IPS DF 19.7 (cell line): Measurements from ENCODE around the gene PLPPR3.

Source experiments
- DNase-seq: peaks from one replicate; pipeline ENCODE4 v3.0.0-alpha.2; 2013; ENCODE audit warnings: low read depth, low spot score

The PLPPR3 gene

DNA sequence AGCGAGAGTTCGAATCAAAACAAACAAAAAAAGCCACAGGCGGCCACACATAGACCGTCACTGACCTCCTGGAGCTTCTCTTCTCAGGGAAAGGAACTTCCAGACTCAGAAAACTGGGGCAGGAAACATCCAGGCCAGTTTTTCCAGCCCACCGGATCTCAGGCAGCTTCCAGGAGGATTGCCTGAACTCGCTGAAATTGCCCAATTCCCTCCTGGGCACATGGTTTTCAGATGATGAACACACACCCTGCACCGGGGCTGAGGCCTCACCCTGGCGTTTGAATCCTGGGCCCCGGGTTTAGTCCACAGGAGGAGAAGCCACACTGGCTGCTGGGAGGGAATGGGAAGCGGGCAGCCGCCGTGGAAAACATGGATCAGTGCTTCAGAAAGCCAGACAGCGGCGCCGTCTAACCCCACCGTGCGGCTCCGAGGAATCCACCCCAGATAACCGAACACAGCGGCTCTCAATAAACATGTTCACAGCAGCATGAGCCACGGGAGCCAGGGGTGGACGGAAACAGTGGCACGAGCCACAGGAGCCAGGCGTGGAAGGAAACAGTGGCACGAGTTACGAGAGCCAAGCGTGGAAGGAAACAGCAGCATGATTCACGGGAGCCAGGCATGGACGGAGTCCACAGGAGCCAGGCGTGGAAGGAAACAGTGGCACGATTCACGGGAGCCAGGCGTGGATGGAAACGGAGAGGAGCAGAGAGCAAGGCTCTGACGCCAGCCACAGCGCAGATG lies 42.7 kb downstream of the PLPPR3 start:
- no peak for DNase-seq

GRCh38 chr19:776549-776948 lies 45.2 kb downstream of the PLPPR3 start:
- DNase-seq: no peak

GRCh38 chr19:772730-773436 lies 48.9 kb downstream of the PLPPR3 start:
- DNase-seq: no peak

DNA sequence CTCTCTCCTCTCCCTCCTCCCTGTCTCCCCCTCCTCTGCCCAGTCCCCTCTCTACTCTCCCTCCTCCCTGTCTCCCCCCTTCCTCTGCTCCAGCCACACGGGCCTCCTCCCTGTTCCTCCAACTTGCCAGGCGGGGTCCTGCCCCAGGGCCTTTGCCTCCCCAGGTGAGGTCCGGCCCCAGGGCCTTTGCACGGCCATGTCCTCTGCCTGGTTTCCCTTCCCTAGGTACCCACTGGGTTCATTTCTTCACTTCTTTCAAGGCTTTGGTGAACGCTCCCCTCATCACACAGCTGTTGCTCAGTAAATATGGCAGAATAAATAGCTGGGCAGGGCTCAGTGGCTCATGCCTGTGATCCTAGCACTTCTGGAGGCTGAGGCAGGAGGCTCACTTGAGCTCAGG lies 49.7 kb downstream of the PLPPR3 start:
- no peak for DNase-seq

GRCh38 chr19:771332-771785 lies 50.4 kb downstream of the PLPPR3 start:
- DNase-seq: no peak

- no peak for DNase-seq
Measured at GRCh38 chr19:769616-770015, 52.1 kb downstream of the PLPPR3 start.

GRCh38 chr19:768424-768823 lies 53.3 kb downstream of the PLPPR3 start:
- DNase-seq: no peak

GRCh38 chr19:765179-765738 lies 56.5 kb downstream of the PLPPR3 start:
- no peak for DNase-seq

DNA sequence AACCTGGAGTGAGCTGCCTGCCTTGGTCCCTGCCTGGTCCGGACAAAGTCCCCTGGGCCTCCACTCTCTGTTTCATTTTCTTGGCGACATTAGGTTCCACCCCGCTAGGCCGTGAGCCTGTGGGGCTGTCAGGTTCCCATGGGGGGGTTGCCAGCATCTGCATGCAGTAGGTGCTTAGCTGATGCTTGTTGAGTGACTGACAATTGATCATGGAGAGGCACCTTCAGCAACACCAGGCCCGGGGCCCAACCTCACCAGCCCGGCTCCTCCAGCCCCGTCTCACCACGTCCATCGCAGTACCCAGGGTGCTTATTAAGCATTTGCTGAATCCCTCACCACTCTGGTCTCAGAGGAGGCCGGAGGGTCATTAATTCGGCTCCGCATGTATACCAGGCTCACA lies 57.5 kb downstream of the PLPPR3 start:
- no peak for DNase-seq

- no peak for DNase-seq
Measured at GRCh38 chr19:763869-764268, 57.9 kb downstream of the PLPPR3 start.

DNA sequence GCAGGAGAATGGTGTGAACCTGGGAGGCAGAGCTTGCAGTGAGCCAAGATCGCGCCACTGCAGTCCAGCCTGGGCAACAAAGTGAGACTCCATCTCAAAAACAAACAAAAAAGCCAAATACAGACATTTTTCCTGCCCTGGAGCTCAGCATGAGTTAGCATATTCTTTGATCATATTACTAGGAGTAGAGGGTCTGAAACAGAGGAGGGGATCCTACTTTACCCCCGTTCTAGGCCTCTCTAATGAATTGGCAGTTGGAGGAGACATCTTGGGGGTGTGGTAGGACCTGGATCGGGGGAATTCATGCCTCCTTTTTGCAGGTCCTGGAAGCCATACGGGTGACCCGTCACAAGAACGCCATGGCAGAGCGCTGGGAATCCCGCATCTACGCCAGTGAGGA lies 58.6 kb downstream of the PLPPR3 start:
- DNase-seq: no peak
